Brain microvascular endothelial cell (primary cell): ENCODE measurements around the gene UQCRQ.

ENCODE experiments used
- DNase-seq: peaks from one replicate; pipeline ENCODE4 v3.0.0-alpha.2; 2020
- H3K27ac ChIP-seq: fragments of 250-450 bp; sonication (Bioruptor Pico); 2 replicates; pipeline ENCODE4 v1.5.1; 2020; ENCODE audit warnings: mild to moderate bottlenecking, moderate library complexity
- H3K27me3 ChIP-seq: fragments of 250-450 bp; sonication (Bioruptor Pico); replicated peaks from 2 replicates; pipeline ENCODE4 v1.5.1; 2020; ENCODE audit warnings: mild to moderate bottlenecking
- H3K36me3 ChIP-seq: fragments of 250-450 bp; sonication (Bioruptor Pico); replicated peaks from 2 replicates; pipeline ENCODE4 v1.5.1; 2020; ENCODE audit warnings: mild to moderate bottlenecking
- H3K4me3 ChIP-seq: 2 replicates; pipeline ENCODE4 v1.5.1; 2011; ENCODE audit warnings: low read depth, mild to moderate bottlenecking, control low read depth, low read length, moderate library complexity
- CTCF ChIP-seq: IDR thresholded peaks from 2 replicates; pipeline ENCODE4 v1.5.1; 2011; ENCODE audit warnings: low read depth, mild to moderate bottlenecking, moderate library complexity, low read length, control low read depth, inconsistent platforms; ENCODE audit errors: missing control alignments
- in situ Hi-C: cut with HindIII; loops from 2 replicates; pipeline ENCODE4 v1.10.0; 2017; ENCODE audit warnings: low sequenced_read_pairs, low pct_ligation_motif_present

UQCRQ gene

GRCh38 chr5:132856011-132856410 is 10.4 kb upstream of the UQCRQ start:
- TF ChIP-seq CTCF, result no peak
- no peak overlapping the region for H3K4me3 ChIP-seq
- in situ Hi-C loops, result no loop called here
- no peaks in the 10 kb centered on the region for H3K36me3 ChIP-seq
- DNase-seq, result no peak
- no peak overlapping the region for H3K27ac ChIP-seq
- no peaks in the 10 kb centered on the region for H3K27me3 ChIP-seq

GRCh38 chr5:132859889-132860437 is 6.5 kb upstream of the UQCRQ start:
- Histone ChIP-seq H3K4me3 (no peak overlapping the region), H3K27ac (no peak overlapping the region), H3K27me3 (no peaks in the 10 kb centered on the region), H3K36me3 (no peaks in the 10 kb centered on the region)
- no peak for TF ChIP-seq CTCF
- in situ Hi-C loops, result no loop called here
- no peak for DNase-seq

GRCh38 chr5:132860742-132861141 is 5.7 kb upstream of the UQCRQ start:
- no peak for TF ChIP-seq CTCF
- Histone ChIP-seq H3K27me3 (no peaks in the 10 kb centered on the region), H3K4me3 (no peak overlapping the region), H3K27ac (no peak overlapping the region), H3K36me3 (no peaks in the 10 kb centered on the region)
- DNase-seq, result no peak
- in situ Hi-C loops, result no loop called here

- peaks cover 23% of the 10 kb centered on the region for H3K36me3 ChIP-seq
- no peak for TF ChIP-seq CTCF
- no peaks in the 10 kb centered on the region for H3K27me3 ChIP-seq
- no peak for DNase-seq
- peak overlapping the region; percentile 92 for H3K27ac ChIP-seq
- H3K4me3 ChIP-seq, result peak overlapping the region; percentile 78
- in situ Hi-C loops, result no loop called here
These were observed 637 bp upstream of the UQCRQ start for GRCh38 chr5:132865668-132866341.

- H3K27me3 ChIP-seq, result no peaks in the 10 kb centered on the region
- peak overlapping the region; percentile 78 for H3K4me3 ChIP-seq
- in situ Hi-C loops, result no loop called here
- no peak for TF ChIP-seq CTCF
- H3K36me3 ChIP-seq, result peaks cover 29% of the 10 kb centered on the region
- no peak for DNase-seq
- peak overlapping the region; percentile 92 for H3K27ac ChIP-seq
These were observed 607 bp downstream of the UQCRQ start for GRCh38 chr5:132867046-132867451.

- DNase-seq, result no peak
- Histone ChIP-seq H3K27me3 (no peaks in the 10 kb centered on the region), H3K27ac (no peak overlapping the region), H3K4me3 (no peak overlapping the region), H3K36me3 (peaks cover 38% of the 10 kb centered on the region)
- in situ Hi-C loops, result no loop called here
- no peak for TF ChIP-seq CTCF
These were observed 2.3 kb downstream of the UQCRQ start for GRCh38 chr5:132868754-132869153.
